A549 treated with ZK216348 at 1 μM for 4 hours (cell line): ENCODE data around the gene PKP3. TPM values are rescaled to one million over a fixed set of nuclear protein-coding genes. Genes with fewer than 3 reads are reported as not detected.

Source experiments
- total RNA-seq: library from RNA; stranded (reverse); fragments of 200-300 nt; extraction: Qiagen RNA extraction; gene quantifications from 5 replicates; pipeline ENCODE4 v1.2.3, GENCODE V29; 2022; ENCODE audit warnings: low read depth

The PKP3 gene, protein sequence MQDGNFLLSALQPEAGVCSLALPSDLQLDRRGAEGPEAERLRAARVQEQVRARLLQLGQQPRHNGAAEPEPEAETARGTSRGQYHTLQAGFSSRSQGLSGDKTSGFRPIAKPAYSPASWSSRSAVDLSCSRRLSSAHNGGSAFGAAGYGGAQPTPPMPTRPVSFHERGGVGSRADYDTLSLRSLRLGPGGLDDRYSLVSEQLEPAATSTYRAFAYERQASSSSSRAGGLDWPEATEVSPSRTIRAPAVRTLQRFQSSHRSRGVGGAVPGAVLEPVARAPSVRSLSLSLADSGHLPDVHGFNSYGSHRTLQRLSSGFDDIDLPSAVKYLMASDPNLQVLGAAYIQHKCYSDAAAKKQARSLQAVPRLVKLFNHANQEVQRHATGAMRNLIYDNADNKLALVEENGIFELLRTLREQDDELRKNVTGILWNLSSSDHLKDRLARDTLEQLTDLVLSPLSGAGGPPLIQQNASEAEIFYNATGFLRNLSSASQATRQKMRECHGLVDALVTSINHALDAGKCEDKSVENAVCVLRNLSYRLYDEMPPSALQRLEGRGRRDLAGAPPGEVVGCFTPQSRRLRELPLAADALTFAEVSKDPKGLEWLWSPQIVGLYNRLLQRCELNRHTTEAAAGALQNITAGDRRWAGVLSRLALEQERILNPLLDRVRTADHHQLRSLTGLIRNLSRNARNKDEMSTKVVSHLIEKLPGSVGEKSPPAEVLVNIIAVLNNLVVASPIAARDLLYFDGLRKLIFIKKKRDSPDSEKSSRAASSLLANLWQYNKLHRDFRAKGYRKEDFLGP
- 23.3 to 42.5 TPM (median 38.8 TPM) in 5 replicates for total RNA-seq

GRCh38 chr11:394034-394857 is at the start of gene PKP3:
TSS of gene PKP3 (plus strand) at chr11:394209. CDS start at chr11:394293, 84 bp downstream.

DNA sequence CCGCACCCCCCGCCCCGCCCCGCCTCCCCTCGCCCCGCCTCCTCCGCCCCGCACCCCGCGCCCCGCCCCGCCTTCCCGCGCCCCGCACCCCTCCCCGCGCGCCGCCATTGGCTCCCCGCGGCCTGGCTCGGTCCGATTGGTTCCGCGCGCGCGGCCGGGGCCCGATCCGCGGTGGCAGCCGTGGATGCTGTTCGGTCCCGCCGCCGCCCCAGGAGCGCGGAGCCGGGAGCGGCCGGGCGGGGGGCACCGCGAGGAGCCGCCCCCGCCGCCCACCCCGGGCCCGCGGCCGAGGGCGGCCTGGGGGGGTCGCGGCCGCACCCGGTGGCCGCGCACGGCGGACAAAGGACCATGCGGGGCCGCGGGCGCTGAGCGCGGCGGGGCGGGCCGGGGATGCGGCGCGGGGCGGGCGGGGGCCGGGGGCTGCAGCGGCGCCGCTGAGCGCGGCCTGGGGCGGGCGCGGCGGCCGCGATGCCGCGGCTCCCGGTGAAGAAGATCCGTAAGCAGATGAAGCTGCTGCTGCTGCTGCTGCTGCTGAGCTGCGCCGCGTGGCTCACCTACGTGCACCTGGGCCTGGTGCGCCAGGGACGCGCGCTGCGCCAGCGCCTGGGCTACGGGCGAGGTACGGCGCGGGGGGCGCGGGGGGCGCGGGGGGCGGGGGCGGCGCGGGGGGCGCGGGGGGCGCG is 24.5 kb upstream of the PKP3 start, which contains the start of gene B4GALNT4:
Gene B4GALNT4 (plus strand): TSS at position 164 of the 683 bp plus-strand sequence. CDS start 305 bp downstream, at position 469.

GRCh38 chr11:441418-442274 is 47.6 kb downstream of the PKP3 start, which contains the start of gene ANO9:
TSS of gene ANO9 (minus strand) at chr11:442011. CDS start at chr11:441926, 85 bp downstream.

DNA sequence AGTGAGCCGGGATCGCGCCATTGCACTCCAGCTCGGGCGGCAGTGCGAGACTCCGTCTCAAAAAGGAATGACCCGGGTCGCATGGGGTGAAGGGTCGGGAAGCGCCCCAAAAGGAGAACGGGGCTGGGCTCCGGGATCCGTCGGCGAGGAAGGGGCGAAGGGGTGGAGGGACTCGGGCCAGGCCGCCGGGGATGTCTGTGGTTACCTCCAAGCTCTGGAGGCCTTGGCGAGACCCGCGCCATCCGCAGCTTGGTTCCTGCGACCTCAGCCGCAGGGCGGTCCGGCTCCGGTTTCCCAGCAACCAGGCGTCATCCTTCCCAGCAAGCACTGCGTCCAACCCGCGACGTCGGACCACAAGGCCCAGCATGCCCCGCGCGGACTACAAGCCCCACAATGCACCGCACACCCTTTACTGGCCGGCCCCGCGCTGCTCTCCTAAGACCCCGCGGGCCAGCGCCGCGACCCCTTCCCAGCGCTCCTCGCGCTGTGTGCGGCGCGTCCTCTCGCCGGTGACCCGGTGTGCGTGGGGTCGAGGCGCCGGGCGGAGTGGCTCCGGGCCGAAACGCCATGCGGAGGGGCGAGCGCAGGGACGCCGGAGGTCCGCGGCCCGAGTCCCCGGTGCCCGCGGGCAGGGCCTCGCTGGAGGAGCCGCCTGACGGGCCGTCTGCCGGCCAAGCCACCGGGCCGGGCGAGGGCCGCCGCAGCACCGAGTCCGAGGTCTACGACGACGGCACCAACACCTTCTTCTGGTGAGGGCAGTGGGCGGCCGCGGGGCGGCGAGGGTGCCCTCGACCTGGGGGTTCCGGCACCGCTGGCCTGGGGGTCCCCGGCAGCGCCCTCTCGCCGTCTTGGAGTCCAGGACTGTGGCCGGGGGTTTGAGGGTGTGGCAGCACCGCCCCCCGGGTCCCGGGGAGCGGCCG is 56.1 kb downstream of the PKP3 start, which contains the start of gene PTDSS2:
Gene PTDSS2 (plus strand): TSS at position 391 of the 920 bp plus-strand sequence. CDS start 177 bp downstream, at position 568.

Other genes with a start within 250 kb of the PKP3 start
- not detected in 5 replicates for gene SCGB1C1, start 201.1 kb upstream of the PKP3 start, total RNA-seq
- 28.4 to 49.2 TPM (median 46.5 TPM) in 5 replicates for gene BET1L, start 186.8 kb upstream of the PKP3 start, total RNA-seq
- 101 to 126 TPM (median 120 TPM) in 5 replicates for gene RIC8A, start 186.5 kb upstream of the PKP3 start, total RNA-seq
- gene SIRT3, start 157.9 kb upstream of the PKP3 start, total RNA-seq = 17.0 to 20.8 TPM (median 20.4 TPM) in 5 replicates
- gene PSMD13, start 157.2 kb upstream of the PKP3 start, total RNA-seq = 150 to 190 TPM (median 171 TPM) in 5 replicates
- not detected in 5 replicates for gene NLRP6, start 115.8 kb upstream of the PKP3 start, total RNA-seq
- 5.8 to 14.1 TPM (median 10.6 TPM) in 5 replicates for gene PGGHG, start 105.1 kb upstream of the PKP3 start, total RNA-seq
- gene IFITM5, start 94.7 kb upstream of the PKP3 start, total RNA-seq = not detected in 5 replicates
- gene IFITM2, start 86.4 kb upstream of the PKP3 start, total RNA-seq = 54.7 to 70.8 TPM (median 61.4 TPM) in 5 replicates
- gene IFITM1, start 80.2 kb upstream of the PKP3 start, total RNA-seq = 0.26 to 0.53 TPM (median 0.51 TPM) in 3 of 5 replicates, not detected in the others
- 20.3 to 33.7 TPM (median 31.1 TPM) in 5 replicates for gene IFITM3, start 73.3 kb upstream of the PKP3 start, total RNA-seq
- 11.3 to 21.7 TPM (median 14.1 TPM) in 5 replicates for gene B4GALNT4, start 24.7 kb upstream of the PKP3 start, total RNA-seq
- 57.1 to 99.3 TPM (median 83.7 TPM) in 5 replicates for gene SIGIRR, start 20.8 kb downstream of the PKP3 start, total RNA-seq
- 0.44 to 1.5 TPM (median 1.1 TPM) in 5 replicates for gene ANO9, start 47.8 kb downstream of the PKP3 start, total RNA-seq
- 26.9 to 53.0 TPM (median 47.1 TPM) in 5 replicates for gene PTDSS2, start 56.1 kb downstream of the PKP3 start, total RNA-seq
- 101 to 180 TPM (median 170 TPM) in 5 replicates for gene RNH1, start 113.0 kb downstream of the PKP3 start, total RNA-seq
- 79.3 to 152 TPM (median 149 TPM) in 5 replicates for gene HRAS, start 141.4 kb downstream of the PKP3 start, total RNA-seq
- 0.28 to 1.1 TPM (median 0.82 TPM) in 5 replicates for gene LRRC56, start 143.3 kb downstream of the PKP3 start, total RNA-seq
- 1.5 to 4.4 TPM (median 2.8 TPM) in 5 replicates for gene LMNTD2, start 166.5 kb downstream of the PKP3 start, total RNA-seq
- gene RASSF7, start 166.8 kb downstream of the PKP3 start, total RNA-seq = 23.6 to 49.6 TPM (median 43.2 TPM) in 5 replicates
- gene PHRF1, start 182.3 kb downstream of the PKP3 start, total RNA-seq = 20.3 to 39.1 TPM (median 37.2 TPM) in 5 replicates
- gene IRF7, start 221.7 kb downstream of the PKP3 start, total RNA-seq = 3.3 to 7.2 TPM (median 6.7 TPM) in 5 replicates
- gene CDHR5, start 230.7 kb downstream of the PKP3 start, total RNA-seq = 0.04 TPM in 1 of 5 replicates, not detected in the others
- not detected in 5 replicates for gene SCT, start 233.0 kb downstream of the PKP3 start, total RNA-seq
- gene DRD4, start 243.1 kb downstream of the PKP3 start, total RNA-seq = 0.24 to 0.51 TPM (median 0.35 TPM) in 4 of 5 replicates, not detected in the other